H1 (cell line): Measurements from ENCODE around the gene WDR35. TPM values are rescaled to one million over a fixed set of nuclear protein-coding genes. Genes with fewer than 3 reads are reported as not detected.

Experiments used
- GABPA ChIP-seq: IDR thresholded peaks from 2 replicates; pipeline ENCODE4 v1.6.1; 2011; ENCODE audit warnings: mild to moderate bottlenecking, low read length, moderate library complexity, borderline replicate concordance; ENCODE audit not compliant: insufficient read depth
- polyA plus RNA-seq, 7 experiments: library from polyadenylated mRNA; depleted of rRNA in 3 of 7; stranded (reverse) in 5 of 7; unstranded in 2 of 7; fragments of >200 nt in 5 of 7; fragments of 200-250 nt in 2 of 7; gene quantifications; 1 replicate in 5 of 7; 2 replicates in 1 of 7; 4 replicates in 1 of 7; pipeline versions ENCODE4 v1.2.1 to v1.2.3, GENCODE V29; 2011 to 2013; ENCODE audit warnings: missing spikeins in 2 of 7, mixed read lengths in 2 of 7
- total RNA-seq: library from RNA; stranded (reverse); fragmentation: NEBNext Ultra II Directional; extraction: Animal tissue kit (Norgen Biotek cat#: 25700); gene quantifications from 2 replicates; pipeline ENCODE4 v1.2.1, GENCODE V29; 2021

Gene WDR35
- total and polyA plus RNA-seq, 2 of the 8 experiments (the other 6 are each of a cell fraction or from before 2014, with no cell fraction given): 9.0 to 25.5 TPM

DNA sequence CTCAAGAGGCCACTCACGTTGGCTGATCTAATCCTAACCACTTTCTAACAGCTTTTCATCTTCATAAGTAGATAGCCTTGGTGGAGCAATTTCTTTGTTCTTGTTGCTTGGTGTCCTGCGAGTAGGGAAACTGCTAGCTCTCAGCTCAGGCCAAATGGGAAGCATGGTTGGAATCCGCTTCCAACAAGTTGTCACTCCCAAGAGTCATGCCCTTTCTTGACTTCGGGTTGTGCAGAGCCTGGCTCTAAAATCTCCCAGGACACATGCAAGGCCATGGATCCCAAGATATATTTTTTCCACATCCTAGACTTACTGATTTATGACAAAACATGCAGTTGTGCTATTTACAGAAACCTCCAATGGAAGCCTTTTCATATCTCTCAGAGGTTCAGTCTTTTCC is 29.8 kb upstream of the WDR35 start (continued):
- TF ChIP-seq GABPA: no peak
- TF ChIP-seq, all 59 proteins: peak for 0
